Ovary (tissue), 9 donors: ENCODE results near the gene FKBP8. TPM values are rescaled to one million over a fixed set of nuclear protein-coding genes. Genes with fewer than 3 reads are reported as not detected.

Experiments
- DNase-seq, 5 donors: peaks; one replicate each; pipeline ENCODE4 v3.0.0-alpha.2; 2019 to 2020
- H3K27ac ChIP-seq, 2 donors: fragments of 200-600 bp; one replicate each; pipeline versions ENCODE4 v1.5.1 to v1.8.0; 2019 to 2022
- H3K27me3 ChIP-seq: fragments of 200-600 bp; one replicate; pipeline ENCODE4 v1.8.0; 2022
- H3K36me3 ChIP-seq: fragments of 200-600 bp; sonication (generic); one replicate; pipeline ENCODE4 v1.5.1; 2019
- H3K4me1 ChIP-seq: one replicate; pipeline ENCODE4 v1.8.1; 2013; ENCODE audit warnings: mild to moderate bottlenecking, moderate library complexity; ENCODE audit not compliant: insufficient read depth
- H3K4me3 ChIP-seq: fragments of 200-600 bp; sonication (generic); one replicate; pipeline ENCODE4 v1.5.1; 2017
- H3K9me3 ChIP-seq, 2 donors: fragments of 200-600 bp in 1 of 2; sonication (generic) in 1 of 2; one replicate each; pipeline versions ENCODE4 v1.5.1 to v1.8.1; 2013 to 2019; ENCODE audit warnings: mild to moderate bottlenecking in 1 of 2, moderate library complexity in 1 of 2
- EP300 ChIP-seq: sonication (generic); formaldehyde crosslinking; IDR thresholded peaks from one replicate; pipeline ENCODE4 v1.6.1; 2017; ENCODE audit warnings: antibody characterized with exemption
- WGBS, 3 donors: extraction: QIAGEN DNeasy Blood & Tissue Kit in 1 of 3; methylation state at CpG; one replicate each; pipeline versions ENCODE4 v1.1.5 to v1.1.7; 2013 to 2017; 5-methylcytosine and 5-hydroxymethylcytosine counted together
- intact Hi-C, 4 donors: fragments of 100-400 bp; cut with DNase I; formaldehyde crosslinking; loops; one replicate each; pipeline versions ENCODE4 v1.11.0 to v1.15.1; 2022 to 2023
- polyA plus RNA-seq, 2 donors: library from polyadenylated mRNA; stranded (reverse); fragments of 200-250 nt in 1 of 2; fragments of 350-450 nt in 1 of 2; fragmentation: Illumina TruSeq in 1 of 2; extraction: RNeasy Lipid Tissue Mini Kit (QIAGEN cat#74804) in 1 of 2; gene quantifications; one replicate each; pipeline ENCODE4 v1.2.3, GENCODE V29; 2013 to 2014
- total RNA-seq, 7 donors: library from RNA; depleted of rRNA in 2 of 7; stranded (reverse); fragments of >200 nt in 2 of 7; fragmentation: NEBNext Ultra II Directional in 3 of 7; extraction: Animal tissue kit (Norgen Biotek cat#: 25700) in 3 of 7; gene quantifications; one replicate each; pipeline versions ENCODE4 v1.1.0 to v1.2.4, GENCODE V29; 2016 to 2023
- donor health status: DM: no; HTN: no; CAD: no; lungs with moderate emphysema.
- donor health status: DM: no; HTN: no; CAD: no.
- donor health status: Bipolar disorder and iron deficiency.
- donor health status: DM: yes; HTN: yes; CAD: no.
- donor health status: DM: no; HTN: no; CAD: no.
- donor health status: DM: yes; HTN: yes; CAD: no.

The FKBP8 gene
- total and polyA plus RNA-seq, 9 donors: 14.1 to 354 (median 290) TPM

DNA sequence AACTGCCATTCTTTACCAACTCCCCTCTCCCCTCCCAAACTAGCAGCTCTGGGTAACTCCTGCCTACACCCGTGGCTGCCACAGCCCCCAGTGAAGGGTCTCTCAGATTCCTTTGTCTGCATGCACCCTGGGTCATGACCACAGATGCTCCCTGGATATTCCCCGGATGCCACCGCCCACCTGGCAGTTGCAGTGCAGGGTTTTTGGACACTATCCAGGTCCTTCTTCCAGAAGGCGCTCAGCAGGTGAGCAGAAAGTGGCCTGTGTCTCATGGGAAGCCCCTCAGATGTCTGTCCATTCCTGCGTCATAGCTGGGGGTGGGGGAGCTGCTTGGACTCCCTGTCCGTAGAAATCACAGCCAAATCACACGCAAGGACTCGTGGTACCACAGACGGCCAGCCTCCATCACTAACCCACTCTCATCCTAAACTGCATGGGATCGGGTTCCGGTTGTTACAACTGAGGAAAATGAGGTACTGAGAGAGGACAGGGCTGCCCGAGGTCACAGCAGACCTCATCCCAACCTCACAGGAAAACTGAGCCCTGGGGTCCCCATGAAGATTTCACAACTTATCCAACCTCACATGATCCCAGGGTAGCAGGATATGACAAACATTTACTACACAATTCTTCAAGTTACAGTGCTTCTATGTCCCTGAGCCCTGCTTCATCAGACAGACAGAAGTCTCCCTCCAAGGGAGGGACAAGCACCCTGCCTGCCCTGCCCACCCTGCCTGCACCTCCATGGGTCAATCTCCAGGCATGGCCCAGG lies 60.1 kb downstream of the FKBP8 start:
- H3K36me3 ChIP-seq: no peaks in the 10 kb centered on the region
- no peak for TF ChIP-seq EP300
- no peaks in the 10 kb centered on the region for H3K27me3 ChIP-seq
- H3K27ac ChIP-seq: no peak overlapping the region
- 73 to 81% (median 79%) methylated on average over 12 of the region's 12 CpGs for WGBS, 3 donors
- no peak for DNase-seq
- H3K9me3 ChIP-seq: no peaks in the 10 kb centered on the region
- peaks cover 31% of the 10 kb centered on the region for H3K4me1 ChIP-seq
- intact Hi-C loops: no loop called here
- H3K4me3 ChIP-seq: no peak overlapping the region

Other genes with a start within 250 kb of the FKBP8 start
- gene LSM4, start 220.5 kb downstream of the FKBP8 start, total RNA-seq: 100 to 1,000 TPM in 1 of 7 donors, 10 to 100 TPM in 6; 45.0 to 121 (median 77.3) TPM
- 10 to 100 TPM; 38.3 to 66.0 TPM for gene LSM4, start 220.5 kb downstream of the FKBP8 start, polyA plus RNA-seq
- gene PGPEP1, start 203.0 kb downstream of the FKBP8 start, total RNA-seq: 10 to 100 TPM in 6 of 7 donors, 1 to 10 TPM in 1; 9.3 to 64.5 (median 50.3) TPM
- gene PGPEP1, start 203.0 kb downstream of the FKBP8 start, polyA plus RNA-seq: 10 to 100 TPM; 13.8 to 16.9 TPM
- 10 to 100 TPM in 2 of 7 donors, 1 to 10 TPM in 5; 1.5 to 20.9 (median 3.7) TPM for gene GDF15, start 157.4 kb downstream of the FKBP8 start, total RNA-seq
- gene GDF15, start 157.4 kb downstream of the FKBP8 start, polyA plus RNA-seq: 1 to 10 TPM in 1 of 2 donors, under 1 TPM in 1; 0.67 to 2.7 TPM
- 1 to 10 TPM; 1.8 to 9.2 (median 2.4) TPM for gene LRRC25, start 146.0 kb downstream of the FKBP8 start, total RNA-seq
- gene LRRC25, start 146.0 kb downstream of the FKBP8 start, polyA plus RNA-seq: 1 to 10 TPM; 1.4 to 3.2 TPM
- 100 to 1,000 TPM in 2 of 7 donors, 10 to 100 TPM in 5; 58.9 to 124 (median 88.3) TPM for gene SSBP4, start 124.2 kb downstream of the FKBP8 start, total RNA-seq
- 10 to 100 TPM in 1 of 2 donors, 1 to 10 TPM in 1; 4.6 to 90.3 TPM for gene SSBP4, start 124.2 kb downstream of the FKBP8 start, polyA plus RNA-seq
- gene ISYNA1, start 105.4 kb downstream of the FKBP8 start, total RNA-seq: 100 to 1,000 TPM in 6 of 7 donors, 10 to 100 TPM in 1; 45.2 to 345 (median 217) TPM
- gene ISYNA1, start 105.4 kb downstream of the FKBP8 start, polyA plus RNA-seq: 100 to 1,000 TPM in 1 of 2 donors, 1 to 10 TPM in 1; 9.6 to 144 TPM
- 10 to 100 TPM in 6 of 7 donors, 1 to 10 TPM in 1; 9.8 to 22.3 (median 19.8) TPM for gene ELL, start 21.5 kb downstream of the FKBP8 start, total RNA-seq
- gene ELL, start 21.5 kb downstream of the FKBP8 start, polyA plus RNA-seq: 10 to 100 TPM in 1 of 2 donors, 1 to 10 TPM in 1; 1.6 to 12.3 TPM
- 10 to 100 TPM; 63.5 to 76.7 (median 65.9) TPM for gene KXD1, start 14.3 kb upstream of the FKBP8 start, total RNA-seq
- gene KXD1, start 14.3 kb upstream of the FKBP8 start, polyA plus RNA-seq: 10 to 100 TPM; 52.0 to 78.3 TPM
- gene UBA52, start 28.3 kb upstream of the FKBP8 start, total RNA-seq: 1,000 to 10,000 TPM; 1,269 to 1,882 (median 1,382) TPM
- gene UBA52, start 28.3 kb upstream of the FKBP8 start, polyA plus RNA-seq: 1,000 to 10,000 TPM; 1,409 to 1,581 TPM
- 100 to 1,000 TPM in 2 of 7 donors, 10 to 100 TPM in 5; 46.5 to 146 (median 66.7) TPM for gene REX1BD, start 45.2 kb upstream of the FKBP8 start, total RNA-seq
- gene REX1BD, start 45.2 kb upstream of the FKBP8 start, polyA plus RNA-seq: 10 to 100 TPM in 1 of 2 donors, 1 to 10 TPM in 1; 5.3 to 89.2 TPM
- gene CRLF1, start 63.2 kb upstream of the FKBP8 start, total RNA-seq: 1 to 10 TPM in 2 of 7 donors, under 1 TPM in 2, not detected in 3; 0.51 to 1.1 (median 1.0) TPM
- gene CRLF1, start 63.2 kb upstream of the FKBP8 start, polyA plus RNA-seq: 1 to 10 TPM in 1 of 2 donors, under 1 TPM in 1; 0.83 to 1.2 TPM
- gene TMEM59L, start 69.3 kb upstream of the FKBP8 start, total RNA-seq: under 1 TPM in 4 of 7 donors, not detected in 3; 0.20 to 0.53 (median 0.52) TPM
- gene TMEM59L, start 69.3 kb upstream of the FKBP8 start, polyA plus RNA-seq: under 1 TPM in 1 of 2 donors, not detected in 1; 0.38 TPM
- gene KLHL26, start 93.5 kb upstream of the FKBP8 start, total RNA-seq: 10 to 100 TPM in 5 of 7 donors, 1 to 10 TPM in 2; 4.6 to 24.0 (median 15.7) TPM
- gene KLHL26, start 93.5 kb upstream of the FKBP8 start, polyA plus RNA-seq: 1 to 10 TPM; 1.6 to 5.7 TPM
- 10 to 100 TPM in 5 of 7 donors, 1 to 10 TPM in 2; 2.4 to 19.5 (median 14.6) TPM for gene CRTC1, start 140.1 kb upstream of the FKBP8 start, total RNA-seq
- 1 to 10 TPM; 2.3 to 8.4 TPM for gene CRTC1, start 140.1 kb upstream of the FKBP8 start, polyA plus RNA-seq
- under 1 TPM in 4 of 7 donors, not detected in 3; 0.17 to 0.92 (median 0.52) TPM for gene COMP, start 247.7 kb upstream of the FKBP8 start, total RNA-seq
- under 1 TPM; 0.08 to 0.35 TPM for gene COMP, start 247.7 kb upstream of the FKBP8 start, polyA plus RNA-seq